Thyroid gland (tissue), 4 donors: ENCODE measurements around the gene ACTRT2.

Source experiments
- CTCF ChIP-seq, 6 experiments: fragments of 200-600 bp in 3 of 6; fragments of 450-650 bp in 3 of 6; sonication (generic) in 3 of 6; IDR thresholded peaks; one replicate each; pipeline ENCODE4 v1.5.1; 2016 to 2019; ENCODE audit warnings: antibody characterized with exemption in 6 of 6, mild to moderate bottlenecking in 2 of 6, inconsistent platforms in 1 of 6, moderate library complexity in 1 of 6
- POLR2A ChIP-seq, 2 donors: fragments of 450-650 bp; IDR thresholded peaks; one replicate each; pipeline ENCODE4 v1.6.1; 2017; ENCODE audit warnings: antibody characterized with exemption in 2 of 2, mild to moderate bottlenecking in 2 of 2, moderate library complexity in 1 of 2

GRCh38 chr1:2985067-2985561, 36.2 kb upstream of the ACTRT2 start:
- TF ChIP-seq CTCF (IDR thresholded peaks at IDR 0.05) (no peak), POLR2A (IDR thresholded peaks at IDR 0.05) (no peak)
